GM23248 (cell line): ENCODE data around the gene CDK8. TPM values are rescaled to one million over a fixed set of nuclear protein-coding genes. Genes with fewer than 3 reads are reported as not detected.

ENCODE experiments used
- DNase-seq: peaks from one replicate; pipeline ENCODE4 v3.0.0-alpha.2; 2015
- H2AFZ ChIP-seq: fragments of 200-600 bp; sonication (generic); 2 replicates; pipeline ENCODE4 v1.6.1; 2016; ENCODE audit warnings: antibody characterized with exemption
- H3F3A ChIP-seq: fragments of 200-600 bp; sonication (generic); 2 replicates; pipeline ENCODE4 v1.6.1; 2016; ENCODE audit warnings: mild to moderate bottlenecking, antibody characterized with exemption, mixed run types; ENCODE audit not compliant: insufficient read depth
- H3K27ac ChIP-seq: fragments of 200-600 bp; sonication (generic); 2 replicates; pipeline ENCODE4 v1.5.1; 2016; ENCODE audit warnings: mild to moderate bottlenecking
- H3K27me3 ChIP-seq: fragments of 200-600 bp; sonication (generic); replicated peaks from 2 replicates; pipeline ENCODE4 v1.6.1; 2016; ENCODE audit warnings: mild to moderate bottlenecking; ENCODE audit not compliant: insufficient read depth
- H3K36me3 ChIP-seq: fragments of 200-600 bp; sonication (generic); 2 replicates; pipeline ENCODE4 v1.6.1; 2016; ENCODE audit warnings: low read depth, mild to moderate bottlenecking
- H3K4me1 ChIP-seq: fragments of 200-600 bp; sonication (generic); 2 replicates; pipeline ENCODE4 v1.6.1; 2016; ENCODE audit warnings: mild to moderate bottlenecking; ENCODE audit not compliant: insufficient read depth
- H3K4me2 ChIP-seq: fragments of 200-600 bp; sonication (generic); one replicate; pipeline ENCODE4 v1.6.1; 2016; ENCODE audit warnings: mild to moderate bottlenecking; ENCODE audit not compliant: unreplicated experiment
- H3K4me3 ChIP-seq: fragments of 200-600 bp; sonication (generic); 2 replicates; pipeline ENCODE4 v1.5.1; 2016; ENCODE audit warnings: mild to moderate bottlenecking
- H3K79me2 ChIP-seq: fragments of 200-600 bp; sonication (generic); 2 replicates; pipeline ENCODE4 v1.6.1; 2016; ENCODE audit warnings: mild to moderate bottlenecking; ENCODE audit not compliant: insufficient read depth
- H3K9ac ChIP-seq: fragments of 200-600 bp; sonication (generic); 2 replicates; pipeline ENCODE4 v1.6.1; 2016; ENCODE audit warnings: mild to moderate bottlenecking
- H3K9me2 ChIP-seq: fragments of 200-600 bp; sonication (generic); 2 replicates; pipeline ENCODE4 v1.6.1; 2016; ENCODE audit warnings: mixed run types, mild to moderate bottlenecking, moderate library complexity; ENCODE audit not compliant: insufficient read depth
- H3K9me3 ChIP-seq: fragments of 200-600 bp; sonication (generic); one replicate; pipeline ENCODE4 v1.6.1; 2017; ENCODE audit warnings: low read depth
- H4K20me1 ChIP-seq: fragments of 200-600 bp; sonication (generic); 2 replicates; pipeline ENCODE4 v1.6.0; 2016; ENCODE audit not compliant: insufficient read depth
- EZH2 ChIP-seq: fragments of 200-600 bp; sonication (generic); IDR thresholded peaks from 2 replicates; pipeline ENCODE4 v1.6.1; 2018; ENCODE audit warnings: antibody characterized with exemption, mild to moderate bottlenecking; ENCODE audit not compliant: insufficient read depth, poor library complexity, severe bottlenecking
- EZH2phosphoT487 ChIP-seq: fragments of 200-600 bp; sonication (generic); IDR thresholded peaks from 2 replicates; pipeline ENCODE4 v1.6.1; 2018; ENCODE audit warnings: antibody characterized with exemption, moderate library complexity, mild to moderate bottlenecking, low read depth; ENCODE audit not compliant: insufficient read depth
- WGBS, 2 experiments: methylation state at CpG; one replicate each; pipeline ENCODE4 v1.1.6; 2015 to 2017; ENCODE audit warnings: low lambda C conversion rate in 2 of 2, low coverage in 1 of 2; ENCODE audit errors: missing lambda C conversion rate in 2 of 2; 5-methylcytosine and 5-hydroxymethylcytosine counted together
- in situ Hi-C: fragments of 300-500 bp; cut with MboI; formaldehyde crosslinking; loops from 2 replicates; pipeline ENCODE4 v1.15.0; 2020
- polyA plus RNA-seq: library from polyadenylated mRNA; unstranded; fragments of >200 nt; fragmentation: Nextera tagmentation; extraction: Ambion mirVana; gene quantifications from 2 replicates; pipeline ENCODE4 v1.2.1, GENCODE V29; 2016
- total RNA-seq: library from RNA; depleted of rRNA; stranded (reverse); fragments of >200 nt; shearing (Covaris generic); gene quantifications from 2 replicates; pipeline ENCODE4 v1.2.3, GENCODE V29; 2014

The CDK8 gene
- total and polyA plus RNA-seq, 2 experiments from 2014 or later: 5.1 to 11.9 TPM

DNA sequence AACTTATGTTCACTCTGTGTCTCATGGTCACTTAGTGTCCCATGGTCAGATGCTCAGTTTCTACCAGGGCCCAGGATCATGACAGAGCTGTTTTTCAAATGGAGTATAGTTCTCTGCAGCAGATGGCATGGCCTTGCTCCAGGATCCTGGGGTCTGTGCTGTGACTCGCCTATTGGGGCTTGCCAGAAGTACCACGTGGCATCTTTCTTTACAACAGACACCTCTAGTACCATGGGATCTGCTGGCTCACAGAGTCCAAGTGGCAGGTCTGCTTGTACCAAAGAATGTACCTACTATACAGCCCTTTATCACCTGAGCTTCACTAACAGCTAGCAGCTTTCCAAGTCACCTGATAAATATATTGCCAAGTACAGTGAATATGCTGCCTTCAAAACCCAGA lies 25.8 kb upstream of the CDK8 start:
- in situ Hi-C loops: no loop called here
- H3K27me3 ChIP-seq: no peaks in the 10 kb centered on the region
- no peak overlapping the region for H3K4me3 ChIP-seq
- 0 out of 2 replicates have a peak, but pooled peaks cover 3% of the 10 kb centered on the region for H3K4me1 ChIP-seq
- no peak overlapping the region for H2AFZ ChIP-seq
- H3K9me2 ChIP-seq: no peaks in the 10 kb centered on the region
- no peak for DNase-seq
- TF ChIP-seq EZH2phosphoT487: no peak
- no peak for TF ChIP-seq EZH2
- H3K79me2 ChIP-seq: no peaks in the 10 kb centered on the region
- H3F3A ChIP-seq: 0 out of 2 replicates have a peak, but pooled peaks cover 3% of the 10 kb centered on the region
- no peaks in the 10 kb centered on the region for H3K9me3 ChIP-seq
- no peaks in the 10 kb centered on the region for H4K20me1 ChIP-seq
- no peak overlapping the region for H3K4me2 ChIP-seq
- H3K9ac ChIP-seq: no peak overlapping the region
- H3K36me3 ChIP-seq: no peaks in the 10 kb centered on the region
- WGBS, 2 experiments: 10 to 15% methylated on average over 2 of the region's 2 CpGs
- no peak overlapping the region for H3K27ac ChIP-seq

DNA sequence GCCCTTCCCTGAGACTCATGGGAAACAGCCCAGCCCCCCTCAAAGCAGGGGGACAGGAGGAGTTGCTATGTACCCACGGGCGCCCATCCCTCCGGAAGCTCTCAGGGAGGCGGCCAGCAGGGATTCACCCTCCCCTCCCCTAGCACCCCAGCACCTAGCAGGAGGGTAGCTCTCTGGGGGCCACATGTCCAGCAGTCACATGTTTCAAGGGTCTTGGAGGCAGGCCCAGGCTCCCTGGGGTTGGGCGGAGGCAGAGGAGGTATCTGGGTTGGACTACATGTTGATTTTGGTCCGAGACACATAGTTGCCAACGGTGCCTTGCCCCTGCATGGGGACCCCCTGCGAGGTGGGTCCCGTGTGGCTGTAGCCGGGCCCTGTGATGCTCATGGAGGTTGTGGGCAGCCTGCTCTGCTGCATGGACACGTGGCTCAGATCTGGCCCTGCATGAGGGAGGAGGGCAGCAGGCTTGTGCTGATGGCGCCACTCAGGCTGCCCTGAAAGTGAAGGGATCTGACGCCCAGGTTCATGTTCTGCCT lies 24.8 kb upstream of the CDK8 start:
- Histone ChIP-seq H3K9me3 (no peaks in the 10 kb centered on the region), H3K79me2 (no peaks in the 10 kb centered on the region), H3K4me1 (no peaks in the 10 kb centered on the region), H4K20me1 (no peaks in the 10 kb centered on the region), H3K27ac (no peak overlapping the region), H3K27me3 (no peaks in the 10 kb centered on the region), H3K4me2 (no peak overlapping the region), H3K4me3 (no peak overlapping the region), H3K9me2 (no peaks in the 10 kb centered on the region), H3K36me3 (no peaks in the 10 kb centered on the region), H3K9ac (no peak overlapping the region), H2AFZ (no peak overlapping the region), H3F3A (no peaks in the 10 kb centered on the region)
- in situ Hi-C loops: no loop called here
- no peak for DNase-seq
- TF ChIP-seq EZH2 (no peak), EZH2phosphoT487 (no peak)
- 62 to 68% methylated on average over 12 to 13 of the region's 13 CpGs for WGBS, 2 experiments

DNA sequence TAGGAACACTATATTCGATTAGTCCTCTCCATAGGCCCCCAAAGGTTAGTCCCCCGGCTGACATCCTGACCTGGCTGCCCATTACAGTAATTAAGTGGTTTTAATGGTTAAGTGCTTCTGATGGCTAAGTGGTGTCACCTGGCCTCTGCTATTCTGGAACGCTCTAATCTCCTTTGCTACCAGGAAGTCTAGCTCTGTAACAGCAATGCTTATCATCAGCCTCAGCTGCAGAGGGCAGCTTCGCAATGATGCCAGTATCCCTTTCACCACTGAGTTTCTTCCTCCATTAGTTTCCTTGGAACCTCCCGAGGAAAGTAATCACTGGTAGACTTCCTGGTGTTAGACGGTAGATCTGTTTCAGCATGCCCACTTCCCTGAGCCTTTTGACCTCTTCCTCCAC lies 23.2 kb upstream of the CDK8 start:
- H3K27ac ChIP-seq: no peak overlapping the region
- no peak overlapping the region for H3K4me3 ChIP-seq
- H3F3A ChIP-seq: no peaks in the 10 kb centered on the region
- H3K4me2 ChIP-seq: no peak overlapping the region
- 50 to 54% methylated on average over 6 of the region's 6 CpGs for WGBS, 2 experiments
- H2AFZ ChIP-seq: no peak overlapping the region
- H3K27me3 ChIP-seq: peaks cover 4% of the 10 kb centered on the region; the same call in 1 of the 2 replicates
- no peaks in the 10 kb centered on the region for H3K36me3 ChIP-seq
- H3K9ac ChIP-seq: no peak overlapping the region
- no peaks in the 10 kb centered on the region for H3K4me1 ChIP-seq
- in situ Hi-C loops: no loop called here
- no peak for TF ChIP-seq EZH2
- no peak for TF ChIP-seq EZH2phosphoT487
- no peaks in the 10 kb centered on the region for H3K9me2 ChIP-seq
- DNase-seq: no peak
- no peaks in the 10 kb centered on the region for H3K79me2 ChIP-seq
- H3K9me3 ChIP-seq: no peaks in the 10 kb centered on the region
- H4K20me1 ChIP-seq: no peaks in the 10 kb centered on the region

DNA sequence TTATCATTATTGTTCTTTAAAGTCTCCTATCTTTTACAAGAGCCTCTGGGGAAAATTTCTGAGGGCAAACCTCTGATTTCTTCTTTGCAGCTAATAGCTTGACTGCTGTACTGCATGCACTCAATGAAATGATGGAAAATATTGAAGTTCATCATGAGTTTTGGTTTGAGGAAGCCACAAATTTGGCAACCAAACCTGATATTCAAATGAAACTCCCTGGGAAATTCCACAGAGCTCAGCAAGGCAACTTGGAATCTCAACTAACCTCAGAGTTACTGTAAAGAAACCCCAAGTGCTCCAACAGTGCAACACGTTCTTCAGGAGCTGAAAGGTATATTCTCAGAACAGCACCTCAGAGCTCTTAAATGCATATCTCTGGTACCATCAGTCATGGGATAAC lies 17.6 kb upstream of the CDK8 start:
- H3K36me3 ChIP-seq: no peaks in the 10 kb centered on the region
- no peaks in the 10 kb centered on the region for H3K9me3 ChIP-seq
- in situ Hi-C loops: no loop called here
- TF ChIP-seq EZH2phosphoT487 (no peak), EZH2 (no peak)
- no peaks in the 10 kb centered on the region for H3F3A ChIP-seq
- H3K4me1 ChIP-seq: no peaks in the 10 kb centered on the region
- no peak overlapping the region for H3K27ac ChIP-seq
- no peak overlapping the region for H3K4me2 ChIP-seq
- H4K20me1 ChIP-seq: no peaks in the 10 kb centered on the region
- no peaks in the 10 kb centered on the region for H3K9me2 ChIP-seq
- 26 to 42% methylated on average over 1 of the region's 1 CpG for WGBS, 2 experiments
- no peak overlapping the region for H2AFZ ChIP-seq
- H3K79me2 ChIP-seq: no peaks in the 10 kb centered on the region
- no peak for DNase-seq
- H3K4me3 ChIP-seq: no peak overlapping the region
- H3K9ac ChIP-seq: no peak overlapping the region
- peaks cover 22% of the 10 kb centered on the region for H3K27me3 ChIP-seq

DNA sequence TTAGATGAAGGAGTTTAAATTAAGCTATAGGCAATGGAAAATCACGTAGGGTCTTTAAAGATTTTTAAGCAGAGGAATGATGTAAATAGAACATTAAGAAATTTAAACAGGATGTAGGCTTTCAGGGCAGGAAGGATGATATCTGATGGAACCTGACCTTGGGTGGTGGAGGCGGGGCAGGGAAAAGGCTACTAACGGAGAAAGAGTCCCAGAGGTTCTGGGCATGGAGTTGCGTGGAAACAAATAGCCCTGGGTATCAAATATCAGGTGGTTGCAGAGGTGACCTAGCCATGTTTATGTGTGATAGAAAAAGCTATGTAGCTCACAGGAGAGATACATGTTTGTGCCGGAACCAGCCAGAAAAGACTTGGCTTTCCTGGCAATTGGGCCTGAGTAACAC lies 7.8 kb upstream of the CDK8 start:
- no peak overlapping the region for H3K27ac ChIP-seq
- TF ChIP-seq EZH2: no peak
- TF ChIP-seq EZH2phosphoT487: no peak
- no peaks in the 10 kb centered on the region for H4K20me1 ChIP-seq
- H3K9me2 ChIP-seq: no peaks in the 10 kb centered on the region
- H3K79me2 ChIP-seq: no peaks in the 10 kb centered on the region
- H3K27me3 ChIP-seq: no peaks in the 10 kb centered on the region
- H3F3A ChIP-seq: no peaks in the 10 kb centered on the region
- in situ Hi-C loops: no loop called here
- H3K4me2 ChIP-seq: no peak overlapping the region
- no peaks in the 10 kb centered on the region for H3K9me3 ChIP-seq
- DNase-seq: no peak
- no peaks in the 10 kb centered on the region for H3K36me3 ChIP-seq
- no peak overlapping the region for H2AFZ ChIP-seq
- H3K4me3 ChIP-seq: no peak overlapping the region
- no peak overlapping the region for H3K9ac ChIP-seq
- 50 to 65% methylated on average over 5 of the region's 5 CpGs for WGBS, 2 experiments
- H3K4me1 ChIP-seq: no peaks in the 10 kb centered on the region
